Neural cell (in vitro differentiated cells): ENCODE data around the gene AGPAT3.

ENCODE experiments used
- CTCF ChIP-seq: fragments of 450-650 bp; IDR thresholded peaks from 2 replicates; pipeline ENCODE4 v1.5.1; 2014; ENCODE audit warnings: antibody characterized with exemption, mild to moderate bottlenecking, moderate library complexity; ENCODE audit not compliant: poor library complexity, severe bottlenecking
- EZH2 ChIP-seq: fragments of 200-600, 300-800 bp; shearing (Covaris generic), sonication (generic); IDR thresholded peaks from 2 replicates; pipeline ENCODE4 v1.6.1; 2014; ENCODE audit warnings: antibody characterized with exemption, low read length, borderline replicate concordance, mild to moderate bottlenecking; ENCODE audit not compliant: insufficient read depth, poor library complexity, severe bottlenecking
- POLR2AphosphoS5 ChIP-seq: IDR thresholded peaks from 2 replicates; pipeline ENCODE4 v1.6.1; 2012

- TF ChIP-seq CTCF = no peak
- no peak for TF ChIP-seq POLR2AphosphoS5
- TF ChIP-seq EZH2 = no peak
Observed at GRCh38 chr21:43869486-43870325, 4.7 kb downstream of the AGPAT3 start.
